Stimulated activated CD4-positive, alpha-beta T cell treated with anti-CD3 and anti-CD28 coated beads, Interleukin-12 subunit alpha, Interleukin-12 subunit beta, amount 100 ng/mL, for 48 hours (primary cell): ENCODE measurements around the gene NFKB2.

ENCODE experiments used
- DNase-seq, 3 donors: peaks; one replicate each; pipeline ENCODE4 v3.0.0-alpha.2; 2020; ENCODE audit warnings: low read depth in 2 of 3, low spot score in 1 of 3

Gene NFKB2

GRCh38 chr10:102407425-102408130 lies 12.1 kb downstream of the NFKB2 start:
- DNase-seq, result no peak

GRCh38 chr10:102408131-102408727 lies 12.7 kb downstream of the NFKB2 start:
- no peak for DNase-seq

GRCh38 chr10:102408728-102409603 lies 13.5 kb downstream of the NFKB2 start:
- peak; percentile 65 to 75 (median 71) for DNase-seq

GRCh38 chr10:102409604-102410428 lies 14.3 kb downstream of the NFKB2 start:
- DNase-seq, result no peak

- peak in 1 of 3 donors; percentile 61 for DNase-seq
These were observed 15.0 kb downstream of the NFKB2 start for GRCh38 chr10:102410429-102411073.

GRCh38 chr10:102411341-102412255 lies 16.1 kb downstream of the NFKB2 start:
- DNase-seq, result no peak

GRCh38 chr10:102412293-102412692 lies 16.8 kb downstream of the NFKB2 start:
- no peak for DNase-seq

GRCh38 chr10:102413053-102413705 lies 17.7 kb downstream of the NFKB2 start:
- DNase-seq, result no peak

GRCh38 chr10:102413806-102414561 lies 18.5 kb downstream of the NFKB2 start:
- DNase-seq, result no peak

GRCh38 chr10:102414749-102415148 lies 19.2 kb downstream of the NFKB2 start:
- no peak for DNase-seq

GRCh38 chr10:102416283-102416682 lies 20.8 kb downstream of the NFKB2 start:
- no peak for DNase-seq

GRCh38 chr10:102416695-102417094 lies 21.2 kb downstream of the NFKB2 start:
- DNase-seq, result no peak

GRCh38 chr10:102418622-102419268 lies 23.2 kb downstream of the NFKB2 start, which contains the start of gene PSD:
PSD (minus strand) TSS chr10:102418785; CDS start chr10:102417038, 1,747 bp downstream.
- DNase-seq, result no peak

- DNase-seq, result peak in 2 of 3 donors; percentile 60 to 67
These were observed 24.0 kb downstream of the NFKB2 start for GRCh38 chr10:102419269-102420180.

- no peak for DNase-seq
These were observed 24.7 kb downstream of the NFKB2 start for GRCh38 chr10:102420181-102420713.
